Hippocampal formation (tissue), 2 donors: ENCODE results near the gene PPP1R11.
"Not testable (repeated sequence)": the region's sequence is repeated elsewhere in the genome, so short reads cannot be mapped to it uniquely, and the experiment has no call there.

Experiments used
- DNase-seq, 2 donors: peaks; one replicate each; lab custom pipeline; 2025; lab: John Stamatoyannopoulos, UW

Gene PPP1R11

GRCh38 chr6:30066577-30067459 is at the start of gene PPP1R11:
TSS of gene PPP1R11 (plus strand) at chr6:30067198. CDS start at chr6:30067411, 213 bp downstream.
- peak; percentile 98 to 99 for DNase-seq

- DNase-seq = no peak
Measured at GRCh38 chr6:30019819-30020218, 47.2 kb upstream of the PPP1R11 start.

- DNase-seq = no peak
Measured at GRCh38 chr6:30020626-30021025, 46.4 kb upstream of the PPP1R11 start.

GRCh38 chr6:30022189-30022588 is 44.8 kb upstream of the PPP1R11 start:
- DNase-seq = no peak

GRCh38 chr6:30022712-30023111 is 44.3 kb upstream of the PPP1R11 start:
- not testable (repeated sequence) for DNase-seq

GRCh38 chr6:30025186-30025585 is 41.8 kb upstream of the PPP1R11 start:
- DNase-seq = no peak

DNA sequence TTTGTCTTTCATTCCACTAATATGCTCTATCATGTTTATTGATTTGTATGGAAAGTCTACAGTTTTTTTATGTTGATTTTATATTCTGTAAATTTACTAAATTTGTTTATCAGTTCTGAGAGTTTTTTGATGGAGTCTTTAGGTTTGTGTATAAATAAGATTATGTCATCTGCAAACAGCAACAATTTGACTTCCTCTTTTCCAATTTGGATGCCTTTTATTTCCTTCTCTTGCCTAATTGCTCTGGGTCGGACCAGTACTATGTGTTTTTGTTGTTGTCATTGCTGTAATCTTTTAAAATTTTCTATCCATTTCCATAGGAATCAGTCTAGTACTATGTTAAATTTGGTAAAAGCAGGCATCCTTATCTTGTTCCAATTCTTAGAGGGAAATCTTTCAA is 37.4 kb upstream of the PPP1R11 start:
- DNase-seq = no peak

DNA sequence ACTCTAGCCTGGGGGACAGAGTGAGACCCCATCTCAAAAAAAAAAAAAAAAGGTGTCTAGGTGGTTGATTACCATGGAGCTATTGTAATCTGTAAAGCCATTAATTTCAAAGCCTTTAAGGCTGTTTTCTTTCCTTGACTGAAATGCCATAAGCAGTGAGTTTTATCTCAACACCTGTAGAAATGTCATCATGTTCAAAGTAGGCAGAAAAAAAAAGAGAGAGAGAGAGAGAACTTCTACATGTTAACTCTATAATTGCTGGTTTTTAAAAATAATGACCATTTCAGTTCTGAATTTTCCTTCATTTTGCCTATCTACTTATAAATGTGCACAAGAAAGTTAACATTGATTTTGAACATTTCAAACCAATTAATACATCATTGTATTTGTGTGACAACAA is 35.6 kb upstream of the PPP1R11 start:
- DNase-seq = no peak

- DNase-seq = not testable (repeated sequence)
Measured at GRCh38 chr6:30033440-30033839, 33.6 kb upstream of the PPP1R11 start.

DNA sequence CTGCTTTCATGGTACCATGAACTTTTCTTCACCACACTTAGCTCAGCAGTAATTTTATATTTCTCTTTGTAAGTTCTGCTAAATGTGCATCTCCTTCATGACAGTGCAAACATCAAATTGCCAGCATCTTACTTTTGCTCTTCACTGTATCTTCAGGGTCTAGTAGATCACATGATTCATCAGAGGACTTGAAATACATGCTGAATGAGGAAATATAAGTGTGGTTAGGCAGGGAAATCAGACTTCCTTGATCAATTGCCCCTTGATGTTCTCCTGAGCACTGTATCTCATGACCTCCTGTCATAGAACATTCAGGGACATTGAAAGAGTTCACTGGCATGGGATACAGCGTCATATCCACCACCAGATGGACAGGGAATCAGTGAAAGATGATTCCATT is 31.2 kb upstream of the PPP1R11 start:
- no peak for DNase-seq

- no peak for DNase-seq
Measured at GRCh38 chr6:30037182-30037788, 29.7 kb upstream of the PPP1R11 start.

- no peak for DNase-seq
Measured at GRCh38 chr6:30041221-30041620, 25.8 kb upstream of the PPP1R11 start.

DNA sequence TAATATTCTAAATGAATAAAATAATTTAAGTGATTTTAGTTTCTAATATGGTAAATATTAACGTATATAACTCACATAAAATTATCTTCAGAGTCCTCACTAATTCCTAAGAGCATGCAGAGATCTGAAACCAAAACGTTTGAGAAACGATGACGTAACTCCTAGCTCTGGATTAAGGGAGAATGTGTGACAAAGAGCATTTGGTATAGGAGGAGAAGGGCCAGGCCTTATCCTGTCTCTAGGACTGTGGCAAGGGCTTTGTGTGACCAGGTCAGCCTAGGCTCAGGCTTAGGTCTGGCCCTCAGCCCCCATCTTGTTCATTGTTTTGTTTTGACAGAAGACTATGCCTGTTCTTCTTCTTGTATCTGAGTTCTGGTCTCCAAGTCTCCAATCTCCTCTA is 25.2 kb upstream of the PPP1R11 start:
- no peak for DNase-seq

- DNase-seq = no peak
Measured at GRCh38 chr6:30042476-30042875, 24.5 kb upstream of the PPP1R11 start.

GRCh38 chr6:30042914-30043313 is 24.1 kb upstream of the PPP1R11 start:
- DNase-seq = no peak

- DNase-seq = no peak
Measured at GRCh38 chr6:30043744-30044143, 23.3 kb upstream of the PPP1R11 start.

DNA sequence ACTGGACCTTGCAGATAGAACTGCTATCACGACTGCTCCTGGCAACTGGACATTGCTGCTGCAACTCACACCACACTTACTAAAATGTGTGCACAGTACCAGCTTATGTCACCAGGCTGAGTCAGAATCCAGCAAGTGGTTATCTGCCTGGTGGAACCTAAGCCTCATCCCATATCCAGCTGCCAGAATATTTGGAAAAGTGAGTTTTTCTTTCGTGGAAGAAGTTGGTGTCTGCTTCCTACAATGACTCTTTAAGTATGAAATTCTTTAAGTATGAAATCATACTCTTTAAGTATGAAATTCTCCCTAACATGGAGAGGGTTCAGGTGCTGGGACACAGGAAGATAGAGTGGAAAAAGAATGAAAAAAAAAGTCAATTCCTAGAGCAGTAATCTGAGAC is 22.4 kb upstream of the PPP1R11 start:
- DNase-seq = no peak

- DNase-seq = no peak
Measured at GRCh38 chr6:30047220-30047619, 19.8 kb upstream of the PPP1R11 start.

DNA sequence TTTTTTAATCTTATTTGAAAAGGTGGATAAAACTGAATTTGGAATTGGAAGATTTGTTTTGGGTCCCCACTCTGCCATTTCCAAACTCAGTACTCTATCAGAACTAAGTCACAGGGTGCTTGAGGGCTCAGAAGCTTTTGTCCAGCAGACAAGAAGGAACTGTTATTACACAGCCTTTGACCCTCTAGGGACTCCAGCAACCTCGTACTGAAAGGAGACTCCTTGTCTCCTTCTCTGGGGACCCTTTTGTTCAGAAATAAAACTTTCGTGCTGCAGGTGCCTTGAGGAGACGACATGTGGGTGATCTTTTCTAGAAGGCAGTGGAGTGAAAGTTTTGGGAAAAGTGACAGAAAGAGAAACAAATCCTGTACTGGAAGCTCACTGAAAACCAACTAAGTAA is 13.3 kb upstream of the PPP1R11 start:
- DNase-seq = no peak

DNA sequence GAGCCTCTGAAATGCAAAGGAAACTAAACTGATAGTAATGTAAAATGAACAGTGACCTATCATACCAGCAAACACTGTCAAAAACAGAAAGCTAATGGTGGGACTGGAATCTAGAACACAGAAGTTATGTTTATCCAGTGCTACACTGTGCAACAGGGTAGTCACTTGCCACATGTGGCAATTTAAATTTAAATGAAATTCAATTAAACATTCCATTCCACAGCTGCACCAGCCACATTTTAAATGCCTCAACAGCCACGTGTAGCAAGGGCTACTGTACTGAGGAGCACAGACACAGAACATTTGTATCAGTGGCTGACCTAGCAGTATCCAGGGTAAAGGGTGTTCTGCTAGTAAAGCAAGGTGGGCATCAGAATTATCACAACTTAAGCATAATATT is 11.5 kb upstream of the PPP1R11 start:
- no peak for DNase-seq

DNA sequence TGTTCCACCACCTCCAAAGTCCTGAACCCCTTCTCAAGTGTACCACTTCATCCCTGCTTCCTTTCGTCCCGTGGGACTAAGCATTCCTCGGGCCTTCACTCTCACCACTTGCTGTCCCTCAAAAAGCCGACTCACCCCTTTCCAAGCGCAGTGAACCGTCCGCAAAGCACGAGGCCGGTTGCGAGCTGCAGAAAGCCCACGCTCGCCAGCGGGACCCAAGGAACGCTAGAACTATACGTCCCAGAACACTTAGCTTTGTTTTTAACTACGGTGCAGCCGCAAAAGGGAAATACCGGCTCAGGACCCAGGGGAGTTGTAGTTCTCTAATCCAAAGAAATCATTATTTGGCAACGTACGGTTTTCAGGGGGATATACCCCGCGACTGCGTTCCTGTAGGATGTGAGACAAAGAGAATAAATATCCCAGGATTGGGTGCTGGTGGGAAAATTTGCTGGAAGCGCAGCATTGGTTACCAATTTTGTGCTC is 6.3 kb upstream of the PPP1R11 start:
- no peak for DNase-seq

GRCh38 chr6:30061092-30061857 is 5.7 kb upstream of the PPP1R11 start, which contains the start of gene POLR1H:
TSS of gene POLR1H (plus strand) at chr6:30061265. CDS start at chr6:30061525, 260 bp downstream.
- DNase-seq = peak; percentile 89 to 98
